Activated naive CD8-positive, alpha-beta T cell treated with anti-CD3 and anti-CD28 coated beads, Interleukin-2, amount 50 U/mL, for 16 hours (primary cell): ENCODE measurements around the gene PDHA1.

ENCODE experiments used
- DNase-seq: peaks from one replicate; pipeline ENCODE4 v3.0.0-alpha.2; 2020; ENCODE audit warnings: low read depth, low spot score

PDHA1 gene

GRCh38 chrX:19343535-19344408, at the start of gene PDHA1:
Gene PDHA1, plus strand, starts transcription at chrX:19343927. Its CDS starts 111 bp downstream, at chrX:19344038.
- peak; percentile 84 for DNase-seq

- DNase-seq: no peak
These were observed 40.4 kb upstream of the PDHA1 start for GRCh38 chrX:19303256-19303880.

- no peak for DNase-seq
These were observed 17.2 kb upstream of the PDHA1 start for GRCh38 chrX:19326567-19326966.

- DNase-seq: no peak
These were observed 11.9 kb upstream of the PDHA1 start for GRCh38 chrX:19331831-19332230.

GRCh38 chrX:19332983-19333382, 10.7 kb upstream of the PDHA1 start:
- no peak for DNase-seq

- no peak for DNase-seq
These were observed 8.6 kb upstream of the PDHA1 start for GRCh38 chrX:19334945-19335626.

GRCh38 chrX:19342331-19342906, 1.3 kb upstream of the PDHA1 start:
- DNase-seq: no peak

GRCh38 chrX:19343085-19343534, 617 bp upstream of the PDHA1 start:
- DNase-seq: no peak

GRCh38 chrX:19344661-19345060, 934 bp downstream of the PDHA1 start:
- no peak for DNase-seq

- no peak for DNase-seq
These were observed 4.2 kb downstream of the PDHA1 start for GRCh38 chrX:19347916-19348315.

GRCh38 chrX:19349264-19349663, 5.5 kb downstream of the PDHA1 start:
- no peak for DNase-seq

GRCh38 chrX:19350941-19351384, 7.2 kb downstream of the PDHA1 start:
- DNase-seq: no peak

- no peak for DNase-seq
These were observed 10.9 kb downstream of the PDHA1 start for GRCh38 chrX:19354625-19355024.

GRCh38 chrX:19358521-19358920, 14.8 kb downstream of the PDHA1 start:
- no peak for DNase-seq

- no peak for DNase-seq
These were observed 17.2 kb downstream of the PDHA1 start for GRCh38 chrX:19360903-19361302.

GRCh38 chrX:19361701-19362100, 18.0 kb downstream of the PDHA1 start:
- no peak for DNase-seq

- no peak for DNase-seq
These were observed 24.8 kb downstream of the PDHA1 start for GRCh38 chrX:19368576-19368975.

GRCh38 chrX:19370061-19370460, 26.3 kb downstream of the PDHA1 start:
- no peak for DNase-seq

GRCh38 chrX:19372170-19372546, 28.4 kb downstream of the PDHA1 start:
- DNase-seq: peak; percentile 29

GRCh38 chrX:19372547-19373331, 29.0 kb downstream of the PDHA1 start:
- no peak for DNase-seq

- DNase-seq: no peak
These were observed 29.7 kb downstream of the PDHA1 start for GRCh38 chrX:19373351-19373891.
